Stimulated activated CD8-positive, alpha-beta memory T cell treated with anti-CD3 and anti-CD28 coated beads, Interleukin-12 subunit alpha, Interleukin-12 subunit beta, amount 100 ng/mL, for 4 hours (primary cell): ENCODE data around the gene SEPTIN1.
"Not testable (repeated sequence)": the region's sequence is repeated elsewhere in the genome, so short reads cannot be mapped to it uniquely, and the experiment has no call there.

Experiments
- DNase-seq: peaks from one replicate; pipeline ENCODE4 v3.0.0-alpha.2; 2020; ENCODE audit warnings: low read depth

SEPTIN1 gene

DNA sequence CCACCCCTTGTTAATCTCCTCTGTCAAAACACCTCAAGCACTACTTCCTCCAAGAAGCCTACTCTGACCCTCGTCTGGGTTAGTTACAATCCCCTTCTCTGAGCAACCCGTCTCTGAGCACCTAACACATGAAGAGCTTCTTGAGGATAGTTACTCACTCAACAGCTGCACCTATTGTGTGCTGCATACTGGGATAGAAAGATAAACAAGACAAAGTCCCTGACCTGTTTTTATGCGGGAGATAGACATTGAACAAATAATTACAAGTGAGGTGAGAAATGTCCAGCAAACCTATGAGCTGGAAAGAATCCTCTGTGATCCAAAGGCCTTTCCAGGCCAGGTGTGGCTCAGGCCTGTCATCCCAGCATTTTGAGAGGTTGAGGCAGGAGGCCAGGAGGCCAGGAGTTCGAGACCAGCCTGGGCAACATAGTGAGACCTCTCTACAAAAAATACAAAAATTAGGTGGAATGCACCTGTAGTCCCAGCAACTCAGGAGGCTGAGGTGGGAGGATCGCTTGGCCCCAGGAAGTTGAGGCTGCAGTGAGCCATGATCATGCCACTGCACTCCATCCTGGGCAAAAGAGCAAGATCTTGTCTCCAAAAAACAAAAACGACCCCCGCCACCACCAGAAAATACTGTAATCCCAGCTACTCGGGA, 19.5 kb upstream of the SEPTIN1 start:
- no peak for DNase-seq

DNA sequence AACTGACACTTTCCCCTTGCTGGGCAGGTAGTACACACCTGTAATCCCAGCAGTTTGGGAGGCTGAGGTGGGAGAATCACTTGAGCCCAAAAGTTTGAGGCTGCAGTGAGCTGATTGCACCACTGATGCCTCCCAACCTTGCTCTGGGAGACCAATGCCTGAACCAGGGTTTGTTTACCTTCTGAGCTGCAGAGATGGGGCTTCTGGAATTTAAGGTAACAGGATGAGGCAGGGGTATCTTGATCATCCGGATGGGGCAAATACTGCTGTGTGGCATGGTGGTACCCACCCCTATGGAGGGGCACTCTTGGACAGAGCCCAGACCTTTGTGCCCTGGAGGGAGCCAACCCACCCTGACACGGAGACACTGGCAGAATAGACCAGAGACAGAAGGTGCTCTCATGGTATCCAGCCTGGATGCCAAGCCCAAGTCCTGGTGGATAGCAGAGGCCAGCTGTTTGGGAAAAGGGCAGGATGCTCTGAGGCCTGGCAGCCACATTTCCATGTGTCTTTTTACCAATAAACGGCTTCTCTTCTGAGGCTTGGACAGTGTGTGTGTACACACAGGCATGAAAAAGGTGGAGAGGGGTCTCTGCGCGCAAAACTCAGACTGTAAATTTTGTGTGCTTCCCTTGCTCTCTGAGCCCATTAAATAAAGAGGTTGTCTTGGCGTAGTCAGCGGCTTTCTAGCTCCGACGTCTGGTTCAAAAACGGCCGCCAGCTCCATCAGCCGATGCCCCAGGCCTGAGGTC, 17.2 kb upstream of the SEPTIN1 start:
- DNase-seq: no peak

DNA sequence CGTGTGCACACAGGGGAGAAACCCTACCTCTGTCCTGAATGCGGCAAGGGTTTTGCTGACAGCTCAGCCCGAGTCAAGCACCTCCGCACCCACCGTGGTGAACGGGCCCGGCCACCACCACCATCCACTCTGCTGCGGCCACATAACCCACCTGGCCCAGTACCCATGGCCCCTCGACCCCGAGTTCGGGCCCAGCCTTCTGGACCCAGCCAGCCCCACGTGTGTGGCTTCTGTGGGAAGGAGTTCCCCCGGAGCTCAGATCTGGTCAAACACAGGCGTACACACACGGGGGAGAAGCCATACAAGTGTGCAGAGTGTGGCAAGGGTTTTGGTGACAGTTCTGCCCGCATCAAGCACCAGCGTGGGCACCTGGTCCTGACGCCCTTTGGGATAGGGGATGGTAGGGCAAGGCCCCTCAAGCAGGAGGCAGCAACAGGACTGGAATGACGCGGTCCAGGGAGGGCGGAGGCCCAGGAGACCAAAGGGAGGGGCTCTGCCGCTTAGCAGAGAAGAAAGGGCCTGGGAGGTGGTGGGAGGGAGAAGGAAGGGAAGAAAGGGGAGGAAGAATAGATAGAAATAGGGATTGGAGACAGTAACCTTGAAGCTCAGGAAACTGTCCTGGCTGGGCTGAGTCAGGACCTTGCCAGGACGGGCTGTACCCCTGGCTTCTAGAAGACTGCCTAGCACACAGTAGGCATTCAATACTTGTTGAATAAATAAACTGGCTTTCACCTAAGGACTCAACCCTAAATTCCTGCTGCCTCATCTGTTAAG, 16.5 kb upstream of the SEPTIN1 start:
- DNase-seq: no peak

DNA sequence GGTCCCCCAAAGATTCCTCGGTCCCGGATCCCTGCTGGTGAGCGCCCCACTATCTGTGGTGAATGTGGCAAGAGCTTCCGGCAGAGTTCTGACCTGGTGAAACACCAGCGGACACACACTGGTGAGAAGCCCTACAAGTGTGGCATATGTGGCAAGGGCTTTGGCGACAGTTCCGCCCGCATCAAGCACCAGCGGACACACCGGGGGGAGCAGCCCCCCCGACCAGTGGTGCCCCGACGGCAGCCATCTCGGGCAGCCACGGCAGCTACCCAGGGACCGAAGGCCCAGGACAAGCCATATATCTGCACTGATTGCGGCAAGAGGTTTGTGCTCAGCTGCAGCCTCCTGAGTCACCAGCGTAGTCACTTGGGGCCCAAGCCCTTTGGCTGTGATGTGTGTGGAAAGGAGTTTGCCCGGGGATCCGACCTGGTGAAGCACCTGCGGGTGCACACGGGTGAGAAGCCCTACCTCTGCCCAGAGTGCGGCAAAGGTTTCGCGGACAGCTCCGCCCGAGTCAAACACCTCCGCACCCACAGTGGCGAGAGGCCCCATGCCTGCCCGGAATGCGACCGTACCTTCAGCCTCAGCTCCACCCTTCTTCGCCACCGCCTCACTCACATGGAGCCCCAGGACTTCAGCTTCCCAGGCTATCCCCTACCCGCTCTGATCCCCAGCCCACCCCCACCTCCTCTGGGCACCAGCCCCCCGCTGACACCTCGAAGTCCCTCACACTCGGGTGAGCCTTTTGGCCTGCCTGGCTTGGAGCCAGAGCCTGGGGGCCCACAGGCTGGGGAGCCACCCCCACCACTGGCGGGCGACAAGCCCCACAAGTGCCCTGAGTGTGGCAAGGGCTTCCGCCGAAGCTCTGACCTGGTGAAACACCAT, 15.7 kb upstream of the SEPTIN1 start:
- no peak for DNase-seq

DNA sequence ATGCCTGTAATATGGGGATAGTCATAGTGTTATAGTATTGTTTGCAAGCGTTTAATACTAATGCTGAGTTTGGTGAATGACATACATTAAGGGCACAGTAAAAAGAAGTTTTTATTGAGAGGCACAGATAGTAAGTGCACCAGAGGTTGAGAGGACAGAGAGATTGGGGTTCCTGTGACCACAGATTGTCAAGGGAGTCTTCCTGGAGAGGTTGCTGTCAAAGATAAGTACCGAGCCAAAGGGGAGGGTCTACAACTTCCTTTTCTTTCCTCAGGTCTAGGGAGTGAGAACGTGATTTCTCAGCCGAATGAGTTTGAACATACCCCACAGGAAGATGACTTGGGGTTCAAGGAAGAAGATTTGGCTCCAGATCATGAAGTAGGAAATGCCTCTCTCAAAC, 14.7 kb upstream of the SEPTIN1 start:
- no peak for DNase-seq

DNA sequence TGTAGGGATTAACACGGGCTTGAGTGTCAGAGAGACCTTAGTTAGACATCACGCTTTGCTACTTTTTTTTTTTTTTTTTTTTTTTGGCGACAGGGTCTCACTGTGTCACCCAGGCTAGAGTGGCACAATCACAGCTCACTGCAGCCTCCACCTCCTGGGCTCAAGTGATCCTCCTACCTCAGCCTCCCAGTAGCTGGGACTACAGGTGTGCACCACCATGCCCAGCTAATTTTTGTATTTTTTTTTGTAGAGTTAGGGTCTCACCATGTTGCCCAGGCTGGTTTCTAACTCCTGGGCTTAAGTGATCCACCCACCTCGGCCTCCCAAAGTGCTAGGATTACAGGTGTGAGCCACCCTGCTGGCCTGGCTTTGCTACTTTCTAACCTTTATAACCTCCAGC, 14.3 kb upstream of the SEPTIN1 start:
- not testable (repeated sequence) for DNase-seq

DNA sequence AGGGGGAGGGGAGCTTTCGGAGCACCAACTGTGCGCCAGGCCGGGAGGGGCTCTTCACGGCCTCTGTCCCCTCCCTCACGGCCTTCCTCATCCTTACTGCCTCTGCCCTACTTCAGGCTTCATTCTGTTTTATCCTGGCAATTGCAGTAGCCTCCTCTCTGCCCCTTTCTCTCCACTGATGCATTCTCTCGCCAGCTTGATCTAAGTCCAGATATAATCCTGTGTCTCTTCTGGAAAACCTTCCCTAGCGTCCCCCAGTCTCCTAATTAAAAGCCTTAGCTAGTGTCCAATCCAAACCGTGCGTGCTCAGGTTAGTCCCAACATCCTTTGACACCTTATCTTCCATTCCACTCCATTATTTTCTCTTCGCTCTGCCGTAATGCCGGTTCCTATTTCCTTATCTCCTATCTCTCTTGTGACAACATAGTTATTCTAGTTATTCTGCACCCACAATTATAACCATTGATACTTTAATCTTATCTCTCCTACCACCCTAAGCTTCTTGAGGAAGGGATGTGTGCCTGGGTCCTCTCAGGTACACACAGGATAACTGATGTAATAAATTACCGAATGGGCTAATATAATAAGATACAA, 13.7 kb upstream of the SEPTIN1 start:
- DNase-seq: no peak

DNA sequence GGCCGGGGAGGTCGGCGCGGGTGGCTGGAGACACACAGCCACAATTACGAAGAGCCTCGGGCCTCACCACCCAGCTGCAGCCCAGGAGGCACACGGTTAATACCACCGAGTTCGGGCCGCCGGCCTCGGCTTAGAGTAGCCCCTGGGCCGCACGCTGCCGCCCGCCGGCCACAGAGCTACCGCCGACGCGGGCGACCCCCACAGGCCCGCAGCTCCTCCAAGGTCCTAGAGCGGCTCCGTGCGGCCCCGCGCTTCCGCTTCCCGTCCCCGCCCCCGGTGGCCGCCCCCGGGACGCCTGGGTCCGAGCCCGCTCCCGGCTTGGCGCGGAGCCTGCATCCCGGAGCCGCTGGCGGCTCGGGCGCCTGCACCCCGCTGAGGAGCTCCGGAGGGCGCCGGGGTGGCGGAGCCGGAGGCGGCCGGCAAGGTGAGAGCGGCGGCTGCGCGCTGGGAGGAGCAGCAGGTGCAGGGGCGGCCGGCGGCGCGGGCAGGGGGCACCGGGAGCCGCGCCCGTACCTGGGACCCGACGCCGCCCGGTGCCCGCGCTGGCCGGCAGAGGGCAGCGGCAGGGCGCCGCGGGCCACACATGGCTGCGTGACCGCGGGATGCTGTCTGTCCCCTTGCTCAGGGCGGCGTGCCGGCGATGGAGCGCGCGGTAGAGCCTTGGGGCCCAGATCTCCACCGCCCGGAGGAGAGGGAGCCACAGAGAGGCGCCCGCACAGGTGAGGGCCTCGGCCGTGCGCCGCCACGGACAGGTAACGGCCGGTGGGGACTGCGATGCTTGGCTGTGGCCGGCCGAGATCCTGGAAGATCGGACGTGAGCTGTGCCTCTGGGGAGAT, 13.0 kb upstream of the SEPTIN1 start, which contains the start of gene ZNF48:
TSS of gene ZNF48 (plus strand) at position 266 of the 837 bp plus-strand sequence. CDS start at position 641, 375 bp downstream.
- peak; percentile 50 for DNase-seq

DNA sequence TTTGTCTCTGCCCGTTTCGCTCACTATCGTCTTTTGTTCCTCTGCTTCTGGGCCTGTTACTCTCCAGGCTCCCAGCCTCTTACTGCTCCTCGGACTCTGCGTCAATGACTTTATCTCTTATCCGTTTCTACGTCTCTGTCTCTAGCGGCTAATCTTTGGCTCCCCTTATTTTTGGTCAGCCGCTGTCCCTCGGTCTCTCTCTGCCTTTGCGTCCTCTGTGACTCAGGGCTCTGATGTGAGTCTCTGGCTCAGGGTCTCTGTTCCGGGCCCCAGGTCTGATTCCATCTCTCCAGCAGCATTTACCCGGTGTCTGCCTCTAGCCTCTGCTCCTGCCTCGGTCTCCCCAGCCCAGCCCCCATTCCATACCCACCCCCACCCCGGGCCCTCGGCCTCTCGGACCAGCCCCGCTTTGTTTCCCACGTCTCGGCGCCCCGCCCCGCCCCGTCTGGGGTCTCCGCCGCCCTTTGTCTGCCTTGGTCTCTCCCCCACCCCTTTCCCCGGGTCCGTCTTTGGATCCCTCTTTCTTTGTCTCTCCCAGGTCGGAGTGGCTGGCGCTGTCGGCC, 12.3 kb upstream of the SEPTIN1 start:
- no peak for DNase-seq

DNA sequence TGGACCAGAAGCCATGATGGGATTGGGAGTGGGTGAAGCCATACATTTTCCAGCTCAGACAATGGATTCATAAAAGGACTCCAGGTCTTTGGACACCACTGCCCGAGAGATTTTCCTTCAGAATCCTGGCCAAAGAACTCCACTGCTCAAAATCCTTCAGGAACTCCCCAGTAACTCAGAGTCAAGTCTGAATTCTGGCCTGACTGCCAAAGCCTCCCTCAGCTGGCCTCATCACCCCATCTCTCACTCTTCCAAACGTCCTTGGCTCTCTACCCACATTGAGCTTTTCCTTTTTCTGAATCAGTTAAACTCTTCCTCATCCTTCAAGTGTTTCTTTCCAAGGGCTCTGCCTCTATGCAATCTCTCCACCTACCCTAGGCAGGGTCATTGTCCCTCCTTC, 1.2 kb upstream of the SEPTIN1 start:
- DNase-seq: no peak

DNA sequence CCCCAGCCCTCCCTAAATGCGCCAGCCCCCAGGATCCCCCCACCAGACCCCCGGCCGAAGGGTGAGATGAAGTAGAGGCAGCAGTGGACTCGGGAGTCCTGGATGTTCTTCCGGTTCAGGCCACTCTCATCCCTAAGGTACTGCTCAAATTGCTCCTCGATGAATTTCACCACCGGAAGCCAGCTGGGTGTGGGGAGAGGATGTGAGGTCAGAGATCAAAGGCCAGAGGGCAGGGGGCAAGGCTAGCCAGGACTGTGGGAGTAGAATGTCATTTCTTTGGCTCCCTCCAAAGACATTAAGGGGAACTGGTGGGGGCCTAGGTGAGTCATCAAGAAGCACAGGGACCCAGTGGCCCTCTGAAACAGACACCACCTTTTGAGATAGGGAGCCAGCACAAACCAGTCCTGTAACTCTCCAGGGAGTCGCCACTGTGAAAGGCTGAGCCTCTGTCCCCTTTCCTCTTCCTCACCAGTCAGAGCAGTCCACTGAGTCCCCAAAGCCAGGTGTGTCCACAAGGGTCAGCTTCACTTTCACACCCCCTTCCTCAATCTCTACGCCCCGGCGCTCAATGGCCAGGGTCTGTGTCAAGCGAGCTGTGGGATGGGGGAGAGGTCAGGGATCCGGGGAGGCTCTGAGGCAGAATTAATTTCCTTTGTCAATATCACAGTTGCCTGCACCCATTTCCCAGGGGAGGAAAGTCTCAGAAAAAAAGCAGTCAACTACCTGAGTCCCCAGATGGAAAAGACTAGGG, 895 bp downstream of the SEPTIN1 start:
- DNase-seq: no peak

DNA sequence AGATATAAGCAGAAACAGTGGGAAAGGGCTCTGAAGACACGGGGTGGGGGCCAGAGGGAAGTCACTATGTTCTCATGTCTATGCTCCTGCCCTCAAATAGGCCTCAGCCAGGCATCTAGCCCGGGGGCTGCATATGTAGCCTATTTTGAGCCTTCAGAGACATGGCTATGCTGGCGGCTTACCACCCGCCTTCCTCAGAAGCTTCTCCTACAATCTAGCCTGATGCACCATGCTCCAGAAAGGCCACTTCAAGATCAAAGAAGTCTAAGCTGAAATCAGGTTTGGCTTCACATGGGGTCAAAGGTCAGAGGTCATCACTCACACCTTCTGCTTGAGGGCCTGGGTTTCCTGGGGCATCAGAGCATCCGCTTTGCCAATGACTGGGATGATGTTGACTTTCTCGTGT, 1.6 kb downstream of the SEPTIN1 start:
- no peak for DNase-seq

DNA sequence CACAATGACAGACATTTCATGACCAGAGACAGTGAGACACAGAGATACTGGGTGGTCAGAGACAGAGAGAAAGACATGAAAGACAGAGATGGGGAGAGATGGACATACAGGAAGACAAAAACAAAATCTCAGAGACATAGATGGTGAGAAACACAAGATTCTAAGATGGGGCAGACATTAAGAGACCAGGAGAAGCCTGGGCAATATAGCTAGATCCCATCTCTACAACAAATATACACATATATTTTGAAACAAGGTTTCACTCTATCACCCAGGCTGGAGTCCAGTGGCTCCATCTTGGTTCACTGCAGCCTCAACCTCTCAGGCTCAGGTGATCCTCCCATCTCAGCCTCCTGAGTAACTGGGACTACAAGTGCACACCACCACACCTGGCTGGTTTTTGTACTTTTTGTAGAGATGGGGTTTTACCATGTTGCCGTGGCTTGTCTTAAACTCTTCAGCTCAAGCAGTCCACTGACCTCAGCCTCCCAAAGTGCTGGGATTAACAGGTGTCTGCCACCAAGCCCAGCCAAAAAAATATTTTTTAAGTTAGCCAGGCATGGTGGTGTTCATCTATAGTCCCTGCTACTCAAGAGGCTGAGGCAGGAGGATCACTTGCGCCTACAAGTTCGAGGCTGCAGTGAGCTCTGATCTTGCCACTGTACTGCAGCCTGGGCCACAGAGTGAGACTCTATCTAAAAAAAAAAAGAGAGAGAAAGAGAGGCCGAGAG, 2.1 kb downstream of the SEPTIN1 start:
- no peak for DNase-seq

DNA sequence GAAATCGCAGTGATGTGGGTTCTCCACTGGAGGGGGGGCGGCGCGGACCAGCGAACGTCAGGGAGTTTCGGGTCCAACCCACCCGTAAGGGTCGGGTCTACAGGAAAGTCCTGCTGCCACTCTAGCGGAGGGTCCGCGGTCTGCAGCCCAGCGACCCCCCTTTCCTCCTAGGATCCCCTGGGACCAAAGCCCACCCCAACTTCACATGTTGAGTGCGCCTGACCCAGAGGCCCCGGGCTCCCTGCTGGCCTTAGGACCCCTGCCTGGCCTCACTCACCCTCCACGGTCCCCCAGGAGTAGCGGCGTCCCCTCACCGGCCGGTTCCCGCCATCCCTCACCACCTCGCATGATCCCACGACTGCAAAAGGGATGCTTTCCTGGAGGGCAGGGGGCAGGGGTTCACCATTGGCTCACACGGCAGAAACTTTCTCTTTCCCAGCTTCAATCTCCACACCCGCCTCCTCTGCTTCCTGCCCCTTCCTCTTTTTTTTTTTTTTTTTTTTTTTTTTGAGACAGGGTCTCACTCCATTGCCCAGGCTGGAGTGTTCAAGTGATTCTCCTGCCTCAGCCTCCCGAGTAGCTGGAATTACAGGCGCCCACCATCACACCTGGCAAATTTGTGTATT, 3.1 kb downstream of the SEPTIN1 start:
- DNase-seq: no peak

DNA sequence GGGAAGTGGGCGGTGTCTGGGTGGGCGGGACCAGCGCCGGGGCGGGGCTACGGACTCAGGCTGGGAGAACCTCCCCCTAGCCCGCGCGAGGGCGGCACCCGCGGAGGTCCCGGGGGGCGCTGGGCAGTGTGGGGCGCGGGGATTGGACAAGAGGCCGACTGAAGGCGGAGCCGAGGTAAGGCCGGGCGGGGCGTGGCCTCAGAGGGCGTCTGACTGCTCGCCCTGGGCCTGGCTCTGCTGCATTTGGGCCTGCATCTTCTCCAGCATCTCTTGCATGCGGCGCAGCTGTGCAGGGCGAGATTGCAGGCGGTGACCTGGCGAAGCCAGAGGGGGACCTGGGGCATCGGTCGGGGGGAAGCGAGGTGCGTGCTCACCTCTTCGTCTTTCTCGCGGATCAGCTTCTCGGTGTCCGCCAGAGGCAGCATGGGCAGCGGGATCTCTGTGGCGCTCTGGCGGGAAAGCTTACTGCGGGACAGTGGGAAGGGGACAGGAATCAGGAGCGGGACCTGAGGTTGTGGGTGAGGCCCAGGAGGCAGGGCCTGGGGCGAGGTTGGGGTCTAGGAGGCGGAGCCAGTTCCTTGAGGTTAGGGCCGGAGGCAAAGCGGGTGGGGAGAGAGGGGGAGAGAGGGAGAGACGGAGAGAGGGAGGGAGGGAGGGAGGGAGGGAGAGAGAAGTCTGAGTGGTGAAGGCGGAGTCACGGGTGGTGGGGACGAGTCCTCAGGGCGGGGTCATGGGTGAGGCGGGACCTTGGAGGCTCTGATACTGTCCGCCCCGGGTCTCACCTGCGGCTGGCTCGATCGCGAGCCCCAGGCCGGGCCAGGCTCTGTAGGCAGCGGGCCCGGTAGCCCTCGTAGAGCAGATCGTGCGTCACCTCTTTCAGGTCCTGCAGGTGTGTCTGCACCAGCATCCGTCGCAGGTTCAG, 3.9 kb downstream of the SEPTIN1 start:
- DNase-seq: peak; percentile 99

DNA sequence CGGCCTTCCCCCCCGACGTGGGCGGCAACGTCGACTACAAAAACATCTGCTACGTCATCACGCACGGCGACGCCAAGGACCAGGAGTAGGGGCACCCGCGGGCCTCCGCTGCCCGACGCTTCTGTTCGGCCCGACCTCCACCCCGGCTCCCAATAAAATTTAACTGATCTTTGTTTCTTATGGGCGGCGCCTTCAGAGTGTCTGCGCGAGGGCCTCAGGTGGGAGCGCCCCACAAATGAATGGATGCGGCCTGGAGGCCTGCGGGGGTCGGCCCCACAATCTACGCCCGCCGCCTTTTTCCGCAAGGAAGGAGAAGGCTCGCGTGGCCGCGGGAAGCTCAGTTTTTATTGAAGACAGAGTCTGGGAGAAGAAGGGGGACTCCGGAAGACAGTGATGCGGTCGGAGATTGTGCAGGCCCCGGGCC, 4.5 kb downstream of the SEPTIN1 start:
- peak; percentile 78 for DNase-seq
